Measurements from ENCODE around the gene RRBP1.

DNA sequence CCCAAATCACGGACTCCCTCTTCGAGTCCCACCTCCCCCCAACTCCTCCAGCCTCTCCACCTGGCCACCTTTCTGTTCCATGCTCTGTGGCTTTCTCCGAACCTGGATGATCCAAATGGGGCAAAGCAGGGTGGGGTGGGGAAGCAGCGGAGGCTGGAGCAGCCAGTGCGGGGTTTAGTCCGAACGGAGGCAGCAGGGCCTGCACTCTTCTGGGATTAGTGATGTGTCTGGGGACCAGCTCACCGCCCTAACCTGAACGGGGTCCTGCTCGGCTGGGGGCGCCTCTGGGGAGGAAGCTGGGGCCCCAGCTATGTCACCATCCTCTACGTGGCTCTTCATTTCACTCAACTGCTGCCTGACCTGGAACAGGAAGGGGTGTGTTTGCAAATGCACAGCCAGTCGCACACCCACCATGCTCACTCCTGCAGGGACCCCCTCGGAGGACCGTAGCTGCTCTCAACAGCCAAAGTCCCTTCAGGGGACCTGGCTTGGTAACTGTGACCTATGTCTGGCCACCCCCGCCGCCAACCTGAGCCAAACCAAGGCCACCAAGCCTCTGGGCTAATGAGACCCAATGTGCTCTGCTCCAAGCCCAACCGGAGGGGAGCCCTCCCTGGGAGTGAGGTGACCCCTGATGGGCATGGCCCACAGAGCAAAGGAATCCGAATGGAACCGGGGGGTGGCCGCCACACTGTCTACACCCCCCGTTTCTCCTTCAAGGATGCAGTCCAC is 65.4 kb downstream of the RRBP1 start:
- TF ChIP-seq, protein P1, sequence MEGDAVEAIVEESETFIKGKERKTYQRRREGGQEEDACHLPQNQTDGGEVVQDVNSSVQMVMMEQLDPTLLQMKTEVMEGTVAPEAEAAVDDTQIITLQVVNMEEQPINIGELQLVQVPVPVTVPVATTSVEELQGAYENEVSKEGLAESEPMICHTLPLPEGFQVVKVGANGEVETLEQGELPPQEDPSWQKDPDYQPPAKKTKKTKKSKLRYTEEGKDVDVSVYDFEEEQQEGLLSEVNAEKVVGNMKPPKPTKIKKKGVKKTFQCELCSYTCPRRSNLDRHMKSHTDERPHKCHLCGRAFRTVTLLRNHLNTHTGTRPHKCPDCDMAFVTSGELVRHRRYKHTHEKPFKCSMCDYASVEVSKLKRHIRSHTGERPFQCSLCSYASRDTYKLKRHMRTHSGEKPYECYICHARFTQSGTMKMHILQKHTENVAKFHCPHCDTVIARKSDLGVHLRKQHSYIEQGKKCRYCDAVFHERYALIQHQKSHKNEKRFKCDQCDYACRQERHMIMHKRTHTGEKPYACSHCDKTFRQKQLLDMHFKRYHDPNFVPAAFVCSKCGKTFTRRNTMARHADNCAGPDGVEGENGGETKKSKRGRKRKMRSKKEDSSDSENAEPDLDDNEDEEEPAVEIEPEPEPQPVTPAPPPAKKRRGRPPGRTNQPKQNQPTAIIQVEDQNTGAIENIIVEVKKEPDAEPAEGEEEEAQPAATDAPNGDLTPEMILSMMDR (IDR thresholded peaks at IDR 0.05; ENCODE audit: low read length) = no peak
- no peak for TF ChIP-seq EZH2 (IDR thresholded peaks at IDR 0.05; ENCODE audit: borderline replicate concordance, low read length)

Measured in OCI-LY1 (cell line).